GM21576 (cell line): ENCODE data around the gene SLC45A1.

Experiments
- ATAC-seq: cut with Tn5 transposase; IDR thresholded peaks from one replicate; pipeline ENCODE4 v1.9.1; 2021; ENCODE audit warnings: mild to moderate bottlenecking, moderate library complexity; ENCODE audit not compliant: unreplicated experiment

SLC45A1 gene

DNA sequence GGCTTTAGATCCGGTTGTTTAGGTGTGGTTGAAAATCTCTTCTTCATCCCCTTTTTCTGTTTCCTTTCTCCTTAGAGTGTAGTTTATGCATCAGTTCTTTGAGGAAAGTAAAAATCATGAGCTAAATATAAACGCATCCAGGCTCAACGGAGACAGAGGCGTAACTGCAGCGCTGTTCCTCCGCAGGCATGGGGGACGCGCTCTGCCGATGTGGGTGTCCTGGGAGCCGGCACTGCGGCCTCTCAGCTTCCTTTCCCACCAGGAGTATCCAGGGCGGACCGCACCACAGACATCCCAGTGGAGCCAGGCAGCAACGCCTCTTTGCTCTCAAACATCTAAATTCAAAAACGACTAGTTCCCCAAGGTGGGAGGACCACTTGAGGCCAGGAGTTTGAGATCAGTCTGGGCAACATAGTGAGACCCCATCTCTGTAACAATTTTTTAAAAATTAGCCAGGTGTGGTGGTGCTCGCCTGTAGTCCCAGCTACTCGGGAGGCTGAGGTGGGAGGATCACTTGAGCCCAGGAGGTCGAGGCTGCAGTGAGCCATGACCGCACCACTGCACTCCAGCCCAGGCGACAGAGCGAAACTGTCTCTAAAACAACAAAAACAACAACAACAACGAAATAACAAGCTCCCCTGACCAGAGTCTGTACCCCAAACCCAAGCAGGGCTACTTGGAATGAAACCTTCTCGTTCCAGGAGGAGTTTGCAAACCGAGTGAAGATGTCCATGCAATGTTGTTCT is 16.4 kb downstream of the SLC45A1 start:
- ATAC-seq: no peak

DNA sequence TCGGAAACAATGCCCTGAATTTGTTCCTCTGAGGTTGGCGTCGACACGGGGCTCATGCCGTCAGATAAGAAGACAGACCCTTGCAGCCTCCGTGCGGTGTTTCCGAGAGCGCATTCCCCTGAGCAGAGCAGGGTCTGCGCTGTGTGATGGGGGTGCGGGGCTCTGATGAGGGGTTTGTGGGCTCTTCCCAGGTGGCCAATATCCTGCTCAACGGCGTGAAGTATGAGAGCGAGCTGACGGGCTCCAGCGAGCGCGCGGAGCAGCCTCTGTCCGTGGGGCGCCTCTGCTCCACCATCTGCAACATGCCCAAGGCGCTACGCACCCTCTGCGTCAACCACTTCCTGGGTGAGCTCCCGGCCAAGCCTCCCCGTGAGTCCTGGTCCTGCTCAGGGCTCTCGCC is 17.3 kb downstream of the SLC45A1 start:
- no peak for ATAC-seq

DNA sequence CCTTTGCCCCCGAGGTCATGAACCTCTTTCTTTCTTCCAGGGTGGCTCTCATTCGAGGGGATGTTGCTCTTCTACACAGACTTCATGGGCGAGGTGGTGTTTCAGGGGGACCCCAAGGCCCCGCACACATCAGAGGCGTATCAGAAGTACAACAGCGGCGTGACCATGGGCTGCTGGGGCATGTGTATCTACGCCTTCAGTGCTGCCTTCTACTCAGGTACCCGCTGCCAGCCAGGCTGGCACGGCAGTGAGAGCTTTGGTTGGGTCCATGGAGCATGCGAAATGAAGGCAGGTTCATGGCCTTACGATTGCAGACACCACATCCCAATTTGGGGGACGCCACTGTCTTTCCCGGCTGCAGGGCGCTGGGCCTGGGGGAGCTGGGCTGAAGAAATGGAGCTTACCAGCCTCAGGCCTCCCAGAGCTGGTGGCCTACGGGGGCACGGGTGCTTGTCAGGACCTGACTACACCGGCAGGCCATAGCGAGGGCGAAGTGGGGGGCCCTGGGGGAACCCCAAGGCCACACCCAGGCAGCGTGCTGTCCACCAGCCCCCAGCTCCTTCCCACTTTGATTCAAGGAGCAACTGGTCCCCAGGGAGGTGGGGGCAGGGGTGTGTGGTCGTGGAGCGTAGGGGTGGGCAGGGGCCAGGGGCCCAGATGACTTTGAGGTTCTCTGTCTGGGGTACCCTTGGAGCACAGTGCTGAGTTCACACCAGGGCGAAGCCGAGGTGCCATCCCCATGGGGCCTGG is 20.0 kb downstream of the SLC45A1 start:
- ATAC-seq: no peak

DNA sequence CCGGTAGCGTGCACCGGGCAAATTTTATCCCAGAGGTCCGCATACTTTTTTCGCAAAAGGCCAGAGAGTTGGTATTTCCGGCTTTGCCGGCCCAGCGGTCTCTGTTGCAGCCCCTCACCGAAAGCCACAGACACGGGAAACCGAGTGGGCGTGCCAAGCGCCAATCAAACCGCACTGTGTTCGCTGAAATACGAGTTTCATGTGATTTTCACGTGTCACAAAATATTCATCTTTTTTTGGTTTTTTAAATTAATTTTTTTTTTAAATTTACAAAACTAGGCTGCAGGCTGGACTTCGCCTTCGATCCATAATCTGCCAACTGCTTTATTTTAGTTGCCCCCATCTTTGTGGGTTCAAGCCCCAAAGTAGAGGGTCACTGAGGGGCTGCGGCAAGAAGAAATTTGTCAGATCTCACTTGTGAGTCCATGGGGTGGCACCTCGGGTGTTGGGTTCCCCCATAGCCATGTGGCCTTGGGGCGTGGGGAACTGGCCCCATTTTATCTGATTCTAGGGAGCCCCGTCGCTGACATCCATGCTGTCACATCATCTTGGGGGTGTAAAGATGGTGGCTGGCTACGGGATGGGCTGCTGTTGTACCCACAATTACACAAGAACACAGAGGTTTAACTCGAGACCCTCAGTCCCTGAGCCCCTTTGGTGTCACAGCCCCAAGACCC is 20.8 kb downstream of the SLC45A1 start:
- ATAC-seq: no peak

DNA sequence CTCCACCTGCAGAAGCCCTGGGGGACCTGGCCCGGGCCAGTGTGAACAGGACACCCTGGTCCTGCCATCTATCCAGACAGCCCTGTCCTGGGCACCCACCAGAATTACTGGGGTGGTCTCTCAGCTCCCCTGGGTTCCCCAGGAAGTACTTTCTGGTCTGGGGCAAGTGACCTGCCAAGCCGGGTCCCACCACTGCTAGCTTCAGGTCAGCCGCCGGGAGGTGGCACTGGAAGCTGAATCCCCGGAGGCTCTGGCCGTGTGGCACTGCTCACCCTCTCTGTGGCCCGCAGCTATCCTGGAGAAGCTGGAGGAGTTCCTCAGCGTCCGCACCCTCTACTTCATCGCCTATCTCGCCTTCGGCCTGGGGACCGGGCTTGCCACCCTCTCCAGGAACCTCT is 21.3 kb downstream of the SLC45A1 start:
- no peak for ATAC-seq

DNA sequence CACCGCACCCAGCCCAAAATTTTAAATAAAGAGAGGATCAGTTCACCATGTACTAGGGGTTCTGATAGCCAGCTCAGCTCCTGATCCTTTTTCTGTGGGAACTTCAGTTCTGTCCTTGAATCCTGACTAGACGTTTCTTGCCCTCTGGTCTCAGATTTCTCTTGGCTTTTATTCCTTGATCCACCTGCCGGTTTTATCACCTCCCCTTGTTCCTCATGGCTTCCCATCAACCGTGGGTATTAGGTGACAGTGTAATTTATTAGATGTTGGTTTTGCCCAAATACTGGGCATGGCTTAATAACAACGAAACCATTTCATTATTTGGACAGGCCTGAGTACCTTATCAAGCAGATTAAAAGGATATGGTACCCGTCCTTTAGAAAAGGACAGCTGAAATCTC is 22.5 kb downstream of the SLC45A1 start:
- ATAC-seq: no peak

DNA sequence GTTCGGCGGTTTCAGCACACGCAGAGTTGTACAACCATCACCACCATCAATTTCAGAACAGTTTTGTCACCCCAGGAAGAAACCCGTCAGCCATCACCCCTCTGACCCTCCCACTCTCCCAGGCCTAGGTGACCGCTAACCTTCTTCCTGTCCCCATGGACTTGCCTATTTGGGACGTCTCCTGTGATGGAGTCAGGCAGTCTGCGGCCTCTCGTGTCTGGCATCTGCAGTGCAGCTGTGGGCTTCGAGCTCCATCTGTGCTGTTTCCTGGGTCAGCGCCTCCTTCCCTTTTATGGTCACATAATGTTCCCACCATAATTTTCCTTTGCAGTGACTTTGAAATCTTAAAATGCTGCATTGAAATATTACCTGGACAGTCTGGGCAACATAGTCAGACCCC is 24.4 kb downstream of the SLC45A1 start:
- no peak for ATAC-seq

DNA sequence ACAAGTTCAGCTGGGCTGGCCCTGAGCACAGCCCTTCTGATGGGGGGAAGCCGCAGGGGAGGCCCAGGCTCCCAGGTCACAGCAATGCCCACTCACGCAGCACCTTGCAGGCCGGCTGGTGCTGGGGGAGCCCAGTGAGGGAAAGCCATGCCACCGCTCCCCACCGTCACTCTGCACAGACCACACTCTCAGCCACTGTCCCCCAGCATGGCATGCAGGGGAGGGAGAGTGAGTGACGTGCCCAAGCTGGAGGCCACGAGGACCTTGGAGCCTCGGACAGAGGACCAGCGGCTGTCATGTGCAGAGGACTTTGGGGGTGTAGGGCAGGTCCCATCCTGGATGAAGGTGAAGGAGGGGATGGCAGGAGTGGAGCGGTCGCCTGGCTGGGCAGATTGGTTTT is 25.1 kb downstream of the SLC45A1 start:
- no peak for ATAC-seq

DNA sequence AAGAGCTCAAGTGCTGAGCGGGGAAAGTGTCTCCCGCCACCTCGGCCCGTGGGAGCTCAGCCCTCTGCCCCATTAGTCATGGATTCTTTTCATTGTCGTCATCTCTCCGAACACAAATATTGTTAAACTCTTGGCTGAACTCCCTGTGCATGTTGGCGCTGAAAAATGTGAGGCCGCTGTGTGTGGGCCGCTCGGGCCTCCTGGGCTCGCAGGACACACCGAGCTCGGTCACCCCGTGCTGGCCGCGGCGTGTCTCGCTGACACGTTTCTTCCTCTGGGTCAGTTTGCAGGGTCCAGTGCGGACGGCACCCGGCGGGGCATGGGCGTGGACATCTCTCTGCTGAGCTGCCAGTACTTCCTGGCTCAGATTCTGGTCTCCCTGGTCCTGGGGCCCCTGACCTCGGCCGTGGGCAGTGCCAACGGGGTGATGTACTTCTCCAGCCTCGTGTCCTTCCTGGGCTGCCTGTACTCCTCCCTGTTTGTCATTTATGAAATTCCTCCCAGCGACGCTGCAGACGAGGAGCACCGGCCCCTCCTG is 25.6 kb downstream of the SLC45A1 start:
- no peak for ATAC-seq

DNA sequence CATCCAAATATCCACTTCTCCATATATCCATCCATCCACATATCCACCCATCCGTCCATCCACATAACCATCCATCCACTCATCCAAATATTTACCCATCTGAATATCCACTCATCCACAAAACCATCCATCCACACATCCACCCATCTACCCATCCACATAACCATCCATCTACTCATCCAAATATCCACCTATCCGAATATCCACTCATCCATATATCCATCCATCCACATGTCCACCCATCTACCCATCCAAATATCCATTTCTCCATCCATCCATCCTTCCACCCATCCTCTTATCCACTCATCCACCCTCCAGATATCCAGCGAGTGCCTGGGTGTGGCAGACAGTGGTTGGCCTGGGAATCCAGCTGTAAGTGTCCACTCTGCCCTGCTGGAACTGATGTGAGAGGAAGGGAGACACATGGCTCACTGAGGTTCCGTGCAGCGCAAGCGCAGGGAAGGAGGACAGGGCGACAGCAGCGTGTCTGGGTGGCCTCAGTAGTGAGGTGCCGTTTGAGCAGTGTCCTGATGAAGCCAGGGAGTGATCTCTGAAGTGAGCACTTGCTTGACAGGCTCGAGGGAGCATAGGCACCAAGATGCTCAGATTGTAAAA is 27.1 kb downstream of the SLC45A1 start:
- ATAC-seq: no peak

DNA sequence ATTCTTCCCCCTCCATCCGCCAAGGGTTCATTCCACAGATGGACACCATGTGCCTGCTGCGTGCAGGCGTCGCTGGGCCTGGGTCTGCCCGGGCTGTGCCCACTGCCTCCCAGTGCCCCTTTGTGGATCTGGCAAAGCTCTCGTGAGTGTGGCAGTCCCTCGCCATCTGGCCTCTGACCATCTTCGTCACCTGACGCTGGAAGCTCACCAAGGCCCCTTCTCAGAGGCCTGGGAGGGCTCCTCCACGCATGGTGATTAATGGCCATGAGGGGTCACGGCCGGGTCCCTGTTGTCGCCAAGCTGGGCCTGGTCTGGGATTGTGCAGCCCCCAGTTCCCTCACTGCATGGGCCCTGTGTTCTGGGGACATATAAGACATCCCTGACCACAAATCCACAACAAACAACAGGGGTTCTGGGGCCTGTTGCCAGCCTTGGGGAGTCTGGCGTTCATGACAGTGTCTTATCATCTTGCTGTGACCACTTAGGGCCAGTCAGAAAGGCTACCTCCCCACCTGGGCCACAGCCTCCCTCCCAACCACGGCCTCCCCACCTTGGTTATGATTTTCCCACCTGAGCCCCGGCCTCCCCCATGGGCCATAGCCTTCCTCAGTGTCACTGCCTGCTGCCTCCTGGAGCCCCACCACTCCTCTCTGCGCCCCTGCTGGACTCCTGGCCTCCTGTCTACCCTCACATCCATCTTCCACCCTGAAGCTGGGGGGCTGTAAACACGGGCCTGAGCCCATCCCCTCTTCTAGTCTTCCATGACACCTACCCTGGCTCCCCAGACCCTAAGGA is 27.9 kb downstream of the SLC45A1 start:
- no peak for ATAC-seq

DNA sequence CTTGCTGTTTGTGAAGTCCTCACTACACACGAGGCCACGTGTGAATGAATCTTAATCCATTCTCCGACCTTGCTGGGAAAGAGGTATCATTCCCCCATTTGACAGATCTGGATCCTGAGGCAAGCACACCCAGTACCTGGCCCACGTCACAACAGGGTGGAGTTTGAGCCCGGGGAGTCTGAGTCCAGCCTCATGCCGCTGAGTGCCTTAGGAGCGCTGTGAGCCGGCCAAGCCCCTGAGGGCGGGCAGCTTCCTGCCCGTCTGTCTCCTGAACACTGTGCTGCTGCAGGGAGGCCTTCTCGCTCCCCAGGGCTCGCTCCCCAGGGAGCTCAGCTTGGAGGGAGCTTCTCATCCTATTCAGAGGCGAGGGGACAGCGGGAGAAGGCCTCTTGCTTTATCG is 29.7 kb downstream of the SLC45A1 start:
- ATAC-seq: no peak

DNA sequence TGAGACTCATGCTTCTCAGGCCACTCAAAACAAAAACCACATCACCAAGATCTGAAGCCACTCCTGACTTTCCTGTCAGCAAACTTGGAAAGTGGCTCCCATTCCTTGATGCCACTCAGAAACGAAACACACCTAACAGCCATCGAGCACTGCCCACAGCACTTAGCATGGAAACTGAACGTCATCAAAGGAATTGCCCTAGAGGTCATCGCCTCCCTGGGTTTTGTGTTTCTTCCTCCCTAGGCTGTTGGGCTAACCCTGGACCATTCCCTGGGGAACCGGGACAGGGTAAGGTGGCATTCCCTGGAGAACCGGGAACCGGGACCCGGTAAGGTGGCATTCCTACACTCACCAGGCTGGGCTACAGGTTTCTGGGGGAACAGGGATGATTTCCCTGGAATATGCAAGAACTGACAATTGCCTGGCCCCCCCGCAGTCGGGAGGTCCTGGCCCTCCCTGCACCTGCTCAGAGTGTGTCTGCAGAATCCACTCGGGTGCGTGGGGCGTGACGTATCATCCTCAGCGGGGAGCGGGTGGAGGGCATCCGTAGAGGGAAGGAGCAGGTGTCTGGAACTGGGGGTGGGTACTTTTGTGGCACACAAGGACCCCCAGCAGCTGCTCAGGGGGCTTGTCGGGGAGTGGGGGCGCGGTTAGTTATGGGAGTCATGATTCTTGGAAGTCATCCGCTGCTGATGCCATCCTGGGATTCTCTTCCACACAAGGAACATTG is 30.3 kb downstream of the SLC45A1 start:
- no peak for ATAC-seq

DNA sequence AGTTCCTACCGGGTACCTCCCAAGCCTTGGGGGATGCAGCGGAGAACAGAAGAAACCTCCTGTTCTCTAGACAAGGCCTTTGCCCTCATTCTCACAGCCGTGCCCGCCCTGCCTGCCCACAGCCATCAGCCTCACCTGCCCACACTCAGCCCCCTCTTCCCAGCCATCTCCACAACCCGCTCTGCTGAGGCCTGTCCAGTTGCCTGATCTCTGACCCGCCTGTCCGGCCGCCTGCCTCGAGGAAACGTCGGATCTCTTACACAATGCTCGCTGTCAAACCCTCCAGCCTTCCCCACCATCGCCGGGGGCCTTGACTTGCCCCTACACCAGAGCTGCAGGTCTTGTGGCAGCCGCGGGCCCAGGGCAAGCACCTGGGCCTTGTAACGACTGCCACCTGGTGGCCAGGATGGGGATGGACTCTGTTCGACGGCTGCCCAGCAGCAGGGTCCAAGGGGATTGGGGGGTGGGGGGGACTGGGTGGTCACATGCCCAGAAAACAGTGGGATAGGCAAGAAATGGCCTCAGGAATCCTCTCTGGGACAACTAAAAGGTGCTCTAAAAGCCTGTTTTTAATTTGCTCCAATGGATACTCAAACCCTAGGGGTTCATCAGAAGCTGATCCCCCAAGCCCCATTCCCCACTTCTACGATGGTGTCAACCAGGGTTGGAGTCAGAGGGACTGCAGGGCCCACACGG is 31.0 kb downstream of the SLC45A1 start:
- ATAC-seq: no peak

DNA sequence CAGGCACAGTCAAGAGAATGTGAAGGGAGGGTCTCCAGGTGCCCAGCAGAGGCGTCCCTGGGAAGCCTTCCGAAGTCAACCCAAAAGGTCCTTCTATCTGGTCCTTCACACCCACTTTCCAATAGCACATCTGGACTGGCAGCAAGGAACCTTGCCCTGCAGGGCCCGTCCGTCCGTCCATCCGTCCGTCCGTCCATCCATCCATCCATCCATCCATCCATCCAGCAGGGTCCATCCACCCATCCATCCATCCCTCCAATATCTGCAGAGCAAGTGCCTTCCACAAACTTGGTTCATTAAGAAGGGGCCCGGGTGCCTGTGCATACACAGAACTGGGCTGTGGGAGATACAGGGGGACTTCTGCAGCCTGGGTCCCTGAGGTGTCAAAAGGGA is 31.6 kb downstream of the SLC45A1 start:
- ATAC-seq: no peak

DNA sequence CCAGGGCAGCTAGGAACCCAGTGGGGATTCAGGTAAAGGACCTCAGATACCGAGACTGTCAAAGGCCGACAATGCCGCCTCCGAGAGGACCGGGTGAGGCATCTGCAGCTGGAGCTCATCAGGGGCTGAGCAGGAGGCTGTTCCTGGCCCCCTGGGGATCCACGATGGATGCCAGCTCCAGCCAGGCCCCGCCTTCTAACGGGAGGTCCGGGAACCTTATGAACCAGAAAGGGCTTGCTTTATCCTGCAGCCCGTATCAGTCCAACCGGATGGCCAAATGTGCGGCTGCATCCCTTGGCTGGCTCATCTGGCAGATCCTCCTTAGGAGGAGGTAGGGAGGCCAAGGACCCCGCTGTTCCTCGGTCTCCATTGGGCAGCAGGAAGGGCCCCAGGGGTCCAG is 32.0 kb downstream of the SLC45A1 start:
- ATAC-seq: no peak

DNA sequence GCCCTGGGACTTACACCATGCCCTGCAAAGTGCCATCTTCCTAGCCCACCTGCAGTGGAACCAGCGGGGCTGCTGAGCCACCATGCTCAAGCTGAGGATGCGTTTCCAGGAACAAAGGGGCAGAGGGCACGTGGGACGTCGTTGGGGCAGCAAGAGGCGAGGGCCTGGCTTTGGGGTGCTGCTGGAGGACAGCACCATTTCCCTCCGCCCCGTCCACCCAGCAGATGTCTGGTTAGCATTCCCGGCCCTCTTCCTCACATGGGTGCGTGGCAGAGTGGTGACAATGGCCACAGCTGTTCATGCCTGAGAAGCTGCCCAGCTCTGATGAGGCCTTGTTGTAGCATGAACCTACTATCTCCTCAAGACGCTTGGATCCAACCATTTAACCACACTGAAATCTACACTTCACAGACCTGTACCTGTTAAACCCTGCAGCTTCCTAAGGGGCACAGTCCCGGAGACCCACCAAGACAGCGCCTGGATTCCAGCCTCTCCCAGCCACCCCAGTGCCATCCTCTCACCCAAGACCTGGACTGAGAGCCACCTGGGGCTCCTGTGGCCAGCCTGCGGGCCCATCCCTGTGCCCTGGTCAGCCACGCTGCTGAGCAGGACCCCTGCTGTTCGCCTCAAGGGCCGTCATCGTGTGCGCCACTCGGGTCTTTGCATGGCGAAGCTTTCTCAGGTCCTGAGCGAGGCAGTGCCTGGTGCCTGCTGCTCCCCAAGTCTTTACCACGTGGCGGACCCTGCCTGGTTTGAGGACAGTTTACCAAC is 33.2 kb downstream of the SLC45A1 start:
- no peak for ATAC-seq

DNA sequence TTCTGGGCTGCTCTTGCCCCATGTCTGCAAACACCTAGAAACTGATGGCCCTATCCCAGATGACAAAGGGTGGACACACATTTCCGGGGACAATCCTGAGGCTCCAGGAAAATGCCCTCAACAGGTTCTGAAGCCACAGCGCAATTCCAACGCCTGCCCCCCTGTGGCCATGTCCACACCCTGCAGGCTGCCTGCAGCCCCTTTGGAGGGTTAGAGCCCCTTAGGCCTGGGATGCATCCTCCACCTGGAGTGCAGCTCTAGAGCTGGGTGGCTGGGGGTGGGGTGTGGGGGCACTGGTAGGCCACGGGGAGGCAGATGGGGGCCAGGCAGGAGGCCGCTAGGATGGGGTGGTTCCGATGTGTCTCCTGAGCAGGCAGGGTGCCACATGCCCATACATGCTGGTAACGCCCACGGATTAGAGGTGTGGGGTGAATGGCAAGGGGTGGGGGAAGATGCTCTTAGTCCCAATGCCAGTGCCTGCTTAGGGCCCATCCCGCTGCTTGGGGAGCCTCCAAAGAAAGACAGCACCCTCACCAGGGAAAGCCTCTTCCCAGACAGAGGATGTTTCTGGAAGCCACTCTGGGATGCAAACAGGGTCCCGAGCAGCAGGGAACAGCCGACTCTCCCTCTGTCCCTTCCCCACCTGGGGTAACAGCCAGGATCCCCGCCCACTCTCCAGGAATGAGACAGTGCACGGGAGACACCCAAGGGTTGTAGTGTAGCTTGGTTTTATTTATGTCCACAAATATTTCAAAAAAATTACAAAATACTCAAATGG is 34.0 kb downstream of the SLC45A1 start:
- ATAC-seq: no peak
